HepG2 (cell line): ENCODE results near the gene SLC25A25. TPM values are rescaled to one million over a fixed set of nuclear protein-coding genes. Genes with fewer than 3 reads are reported as not detected.
A peak's percentile ranks its signal among the peaks of the same experiment; 100 is the strongest.

ENCODE experiments used
- BRD4 ChIP-seq: sonication (generic); formaldehyde crosslinking; IDR thresholded peaks from 2 replicates; pipeline ENCODE4 v1.4.0; 2020; ENCODE audit warnings: missing genetic modification reagents
- DMAP1 ChIP-seq: IDR thresholded peaks from 2 replicates; pipeline ENCODE4 v1.6.1; 2016
- FOXJ3 ChIP-seq: sonication (generic); formaldehyde crosslinking; IDR thresholded peaks from 2 replicates; pipeline ENCODE4 v1.4.0; 2020; ENCODE audit warnings: missing genetic modification reagents, mild to moderate bottlenecking, borderline replicate concordance
- HMG20A ChIP-seq: IDR thresholded peaks from 2 replicates; pipeline ENCODE4 v1.6.1; 2016; ENCODE audit warnings: borderline replicate concordance
- HMG20B ChIP-seq: conservative IDR thresholded peaks from 2 replicates; pipeline ENCODE4 v1.6.1; 2016; ENCODE audit warnings: missing genetic modification reagents, missing compliant biosample characterization
- HOXA9 ChIP-seq: sonication (generic); formaldehyde crosslinking; IDR thresholded peaks from 2 replicates; pipeline ENCODE4 v1.8.1; 2022; ENCODE audit warnings: missing genetic modification reagents, mild to moderate bottlenecking, moderate library complexity, borderline replicate concordance
- MAZ ChIP-seq, 2 experiments: sonication (generic) in 1 of 2; formaldehyde crosslinking in 1 of 2; IDR thresholded peaks; 2 replicates each; pipeline versions ENCODE4 v1.5.0 to v1.6.1; 2012 to 2020; ENCODE audit warnings: low read depth in 2 of 2, mild to moderate bottlenecking in 2 of 2, borderline replicate concordance in 1 of 2, improper control_type of control experiment in 1 of 2, low read length in 1 of 2, missing genetic modification reagents in 1 of 2, moderate library complexity in 1 of 2
- RXRB ChIP-seq: IDR thresholded peaks from 2 replicates; pipeline ENCODE4 v1.6.1; 2016; ENCODE audit warnings: borderline replicate concordance, missing genetic modification reagents, missing compliant biosample characterization
- TEAD3 ChIP-seq: optimal IDR thresholded peaks from 2 replicates; pipeline ENCODE3; 2016; ENCODE audit warnings: borderline replicate concordance
- ZMYM2 ChIP-seq: sonication (generic); formaldehyde crosslinking; IDR thresholded peaks from 2 replicates; pipeline ENCODE4 v1.8.0; 2022; ENCODE audit warnings: mild to moderate bottlenecking, missing genetic modification reagents
- ZNF773 ChIP-seq: sonication (generic); formaldehyde crosslinking; IDR thresholded peaks from 2 replicates; pipeline ENCODE4 v1.4.0; 2020; ENCODE audit warnings: missing genetic modification reagents, borderline replicate concordance
- ZNF891 ChIP-seq: sonication (generic); formaldehyde crosslinking; IDR thresholded peaks from 2 replicates; pipeline ENCODE4 v1.5.0; 2020; ENCODE audit warnings: mild to moderate bottlenecking, missing genetic modification reagents
- ZZZ3 ChIP-seq: sonication (generic); formaldehyde crosslinking; IDR thresholded peaks from 2 replicates; pipeline ENCODE4 v1.4.0; 2020; ENCODE audit warnings: missing genetic modification reagents, mild to moderate bottlenecking, borderline replicate concordance
- polyA plus RNA-seq, 8 experiments: library from polyadenylated mRNA; depleted of rRNA in 3 of 8; stranded (reverse) in 7 of 8; unstranded in 1 of 8; fragments of >200 nt; fragmentation: Illumina TruSeq in 4 of 8; extraction: Trizol in 4 of 8; gene quantifications; 2 replicates each; pipeline versions ENCODE4 v1.2.1 to v1.2.3, GENCODE V29; 2011 to 2016; ENCODE audit warnings: low read depth in 4 of 8, missing spikeins in 1 of 8, mixed read lengths in 1 of 8; ENCODE audit not compliant: insufficient read depth in 1 of 8
- total RNA-seq, 5 experiments: library from RNA; depleted of rRNA; stranded (reverse); fragments of >200 nt; fragmentation: Illumina TruSeq; extraction: Trizol; gene quantifications; 2 replicates each; pipeline ENCODE4 v1.2.3, GENCODE V29; 2016; ENCODE audit warnings: low read depth in 1 of 5
- TF ChIP-seq, protein P1 (sequence below): sonication (generic); formaldehyde crosslinking; IDR thresholded peaks from 2 replicates; pipeline ENCODE4 v1.4.0; 2020; ENCODE audit warnings: missing genetic modification reagents
- TF ChIP-seq, protein P2 (sequence below), 2 experiments: fragments of 450-650 bp in 1 of 2; sonication (generic) in 1 of 2; formaldehyde crosslinking; IDR thresholded peaks; 2 replicates each; pipeline versions ENCODE4 v1.5.0 to v1.8.0; 2020 to 2022; ENCODE audit warnings: mild to moderate bottlenecking in 1 of 2, missing genetic modification reagents in 1 of 2
- TF ChIP-seq, protein P3 (sequence below): sonication (generic); formaldehyde crosslinking; IDR thresholded peaks from 2 replicates; pipeline ENCODE4 v1.4.0; 2020; ENCODE audit warnings: missing genetic modification reagents
- TF ChIP-seq, protein P4 (sequence below): sonication (generic); formaldehyde crosslinking; IDR thresholded peaks from 2 replicates; pipeline ENCODE4 v1.5.0; 2020; ENCODE audit warnings: missing genetic modification reagents
- TF ChIP-seq, protein P5 (sequence below): sonication (generic); formaldehyde crosslinking; IDR thresholded peaks from 2 replicates; pipeline ENCODE4 v1.4.0; 2020; ENCODE audit warnings: missing genetic modification reagents, mild to moderate bottlenecking, borderline replicate concordance

SLC25A25 gene
- total and polyA plus RNA-seq, 2 of the 13 experiments (the other 11 are each of a cell fraction or from before 2014, with no cell fraction given) = 10.5 to 24.8 TPM

DNA sequence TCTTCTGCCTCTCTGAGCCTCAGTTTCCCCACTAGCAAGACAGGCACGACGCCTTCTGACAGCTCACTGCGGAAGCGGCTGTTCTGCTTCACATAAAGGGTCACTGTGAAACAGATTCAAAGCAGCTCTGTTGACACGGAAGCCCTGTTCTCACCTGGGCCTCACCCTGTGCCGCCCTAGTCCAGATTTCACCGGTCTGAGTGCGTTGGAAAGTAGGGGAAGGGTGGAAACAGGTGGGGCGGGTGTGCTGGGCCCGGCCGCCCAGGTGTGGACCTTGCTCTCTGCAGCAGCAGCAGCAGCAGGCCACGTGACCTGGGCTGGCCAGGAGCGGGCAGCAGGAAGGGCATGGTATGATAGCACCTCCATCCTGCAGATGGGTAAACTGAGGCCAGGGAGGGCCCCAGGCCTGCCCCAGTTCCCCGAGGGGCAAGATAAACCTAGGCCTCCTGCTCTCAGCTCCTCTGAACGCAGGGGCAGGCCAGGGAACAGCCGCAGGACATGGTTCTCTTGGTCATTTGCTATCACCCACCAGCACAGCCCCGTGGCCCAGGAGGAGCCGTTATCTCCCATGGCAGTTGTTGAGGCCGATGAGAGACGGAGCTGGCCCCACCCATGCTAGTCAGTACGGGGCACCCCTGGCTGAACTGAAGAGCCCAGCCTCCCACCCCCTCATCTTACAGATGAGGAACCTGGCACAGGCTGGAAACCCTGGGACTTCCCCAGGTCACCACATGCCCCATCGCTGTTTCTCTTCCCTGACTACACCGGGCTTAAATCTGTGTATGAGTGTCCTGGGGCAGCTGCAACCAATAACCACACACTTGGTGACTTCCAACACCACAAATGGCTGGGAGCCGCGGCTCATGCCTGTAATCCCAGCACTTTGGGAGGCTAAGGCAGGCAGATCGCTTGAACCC lies 47.4 kb downstream of the SLC25A25 start (continued):
- TF ChIP-seq, protein P1, sequence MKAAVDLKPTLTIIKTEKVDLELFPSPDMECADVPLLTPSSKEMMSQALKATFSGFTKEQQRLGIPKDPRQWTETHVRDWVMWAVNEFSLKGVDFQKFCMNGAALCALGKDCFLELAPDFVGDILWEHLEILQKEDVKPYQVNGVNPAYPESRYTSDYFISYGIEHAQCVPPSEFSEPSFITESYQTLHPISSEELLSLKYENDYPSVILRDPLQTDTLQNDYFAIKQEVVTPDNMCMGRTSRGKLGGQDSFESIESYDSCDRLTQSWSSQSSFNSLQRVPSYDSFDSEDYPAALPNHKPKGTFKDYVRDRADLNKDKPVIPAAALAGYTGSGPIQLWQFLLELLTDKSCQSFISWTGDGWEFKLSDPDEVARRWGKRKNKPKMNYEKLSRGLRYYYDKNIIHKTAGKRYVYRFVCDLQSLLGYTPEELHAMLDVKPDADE (CRISPR knock-in tag) = no peak
- peak; percentile 76 for TF ChIP-seq TEAD3 (CRISPR knock-in tag)
- TF ChIP-seq ZZZ3 (CRISPR knock-in tag) = peak; percentile 79; the same call in 1 of the 2 replicates
- TF ChIP-seq RXRB = peak; percentile 100
- TF ChIP-seq DMAP1 (CRISPR knock-in tag) = peak; percentile 83
- peak; percentile 77; the same call in 1 of the 2 replicates for TF ChIP-seq HMG20B (CRISPR knock-in tag)
- TF ChIP-seq, protein P2, sequence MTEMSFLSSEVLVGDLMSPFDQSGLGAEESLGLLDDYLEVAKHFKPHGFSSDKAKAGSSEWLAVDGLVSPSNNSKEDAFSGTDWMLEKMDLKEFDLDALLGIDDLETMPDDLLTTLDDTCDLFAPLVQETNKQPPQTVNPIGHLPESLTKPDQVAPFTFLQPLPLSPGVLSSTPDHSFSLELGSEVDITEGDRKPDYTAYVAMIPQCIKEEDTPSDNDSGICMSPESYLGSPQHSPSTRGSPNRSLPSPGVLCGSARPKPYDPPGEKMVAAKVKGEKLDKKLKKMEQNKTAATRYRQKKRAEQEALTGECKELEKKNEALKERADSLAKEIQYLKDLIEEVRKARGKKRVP (CRISPR knock-in tag; IDR thresholded peaks at IDR 0.05) = peak in 1 of 2 experiments; percentile 16; a peak in 1 of 4 replicates
- peak; percentile 81 for TF ChIP-seq FOXJ3 (CRISPR knock-in tag)
- peak; percentile 91 for TF ChIP-seq ZMYM2
- TF ChIP-seq, protein P3, sequence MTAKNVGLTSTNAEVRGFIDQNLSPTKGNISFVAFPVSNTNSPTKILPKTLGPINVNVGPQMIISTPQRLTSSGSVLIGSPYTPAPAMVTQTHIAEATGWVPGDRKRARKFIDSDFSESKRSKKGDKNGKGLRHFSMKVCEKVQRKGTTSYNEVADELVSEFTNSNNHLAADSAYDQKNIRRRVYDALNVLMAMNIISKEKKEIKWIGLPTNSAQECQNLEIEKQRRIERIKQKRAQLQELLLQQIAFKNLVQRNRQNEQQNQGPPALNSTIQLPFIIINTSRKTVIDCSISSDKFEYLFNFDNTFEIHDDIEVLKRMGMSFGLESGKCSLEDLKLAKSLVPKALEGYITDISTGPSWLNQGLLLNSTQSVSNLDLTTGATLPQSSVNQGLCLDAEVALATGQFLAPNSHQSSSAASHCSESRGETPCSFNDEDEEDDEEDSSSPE (CRISPR knock-in tag) = peak; percentile 83
- no peak for TF ChIP-seq HOXA9 (CRISPR knock-in tag)
- TF ChIP-seq HMG20A (CRISPR knock-in tag) = peak; percentile 75; the same call in 1 of the 2 replicates
- TF ChIP-seq, protein P4, sequence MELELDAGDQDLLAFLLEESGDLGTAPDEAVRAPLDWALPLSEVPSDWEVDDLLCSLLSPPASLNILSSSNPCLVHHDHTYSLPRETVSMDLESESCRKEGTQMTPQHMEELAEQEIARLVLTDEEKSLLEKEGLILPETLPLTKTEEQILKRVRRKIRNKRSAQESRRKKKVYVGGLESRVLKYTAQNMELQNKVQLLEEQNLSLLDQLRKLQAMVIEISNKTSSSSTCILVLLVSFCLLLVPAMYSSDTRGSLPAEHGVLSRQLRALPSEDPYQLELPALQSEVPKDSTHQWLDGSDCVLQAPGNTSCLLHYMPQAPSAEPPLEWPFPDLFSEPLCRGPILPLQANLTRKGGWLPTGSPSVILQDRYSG = no peak
- peak; percentile 89 for TF ChIP-seq BRD4 (CRISPR knock-in tag)
- TF ChIP-seq MAZ (IDR thresholded peaks at IDR 0.05; ENCODE audit: borderline replicate concordance, low read depth, low read length) = no peak; the same call in 1 of the 2 replicates
- TF ChIP-seq MAZ (CRISPR knock-in tag; IDR thresholded peaks at IDR 0.05; ENCODE audit: low read depth) = peak; percentile 78; the same call in 1 of the 2 replicates
- TF ChIP-seq ZNF891 (CRISPR knock-in tag) = no peak
- TF ChIP-seq, protein P5, sequence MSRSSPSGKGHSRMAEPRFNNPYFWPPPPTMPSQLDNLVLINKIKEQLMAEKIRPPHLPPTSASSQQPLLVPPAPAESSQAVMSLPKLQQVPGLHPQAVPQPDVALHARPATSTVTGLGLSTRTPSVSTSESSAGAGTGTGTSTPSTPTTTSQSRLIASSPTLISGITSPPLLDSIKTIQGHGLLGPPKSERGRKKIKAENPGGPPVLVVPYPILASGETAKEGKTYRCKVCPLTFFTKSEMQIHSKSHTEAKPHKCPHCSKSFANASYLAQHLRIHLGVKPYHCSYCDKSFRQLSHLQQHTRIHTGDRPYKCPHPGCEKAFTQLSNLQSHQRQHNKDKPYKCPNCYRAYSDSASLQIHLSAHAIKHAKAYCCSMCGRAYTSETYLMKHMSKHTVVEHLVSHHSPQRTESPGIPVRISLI (CRISPR knock-in tag) = peak; percentile 81; the same call in 1 of the 2 replicates
- TF ChIP-seq ZNF773 = no peak
